ENCODE measurements around the gene TUBA4A. TPM values are rescaled to one million over a fixed set of nuclear protein-coding genes. Genes with fewer than 3 reads are reported as not detected.
"Not testable (repeated sequence)": the region's sequence is repeated elsewhere in the genome, so short reads cannot be mapped to it uniquely, and the experiment has no call there.

Gene TUBA4A
- total RNA-seq, 2 donors from 2014 or later = 42.1 to 72.9 TPM

GRCh38 chr2:219289537-219290361 lies 36.0 kb upstream of the TUBA4A start:
- DNase-seq (peak; percentile 73), ATAC-seq (peak; percentile 69 to 78)
- intact Hi-C loops (cut with DNase I) = loop anchor here in 1 of 2 donors (10.0 kb wide), 1 partner anchor 45 kb away; the partner anchor contains the start of genes GLB1L and STK16

- intact Hi-C loops (cut with DNase I) = no loop called here
- DNase-seq (no peak), ATAC-seq (no peak)
Observed at GRCh38 chr2:219289195-219289536, 35.4 kb upstream of the TUBA4A start.

GRCh38 chr2:219287580-219288265 lies 34.0 kb upstream of the TUBA4A start:
- ATAC-seq (no peak), DNase-seq (no peak)
- intact Hi-C loops (cut with DNase I) = no loop called here

GRCh38 chr2:219287116-219287440 lies 33.4 kb upstream of the TUBA4A start:
- ATAC-seq; intact Hi-C loops (cut with DNase I); DNase-seq: not testable (repeated sequence)

- intact Hi-C loops (cut with DNase I) = no loop called here
- ATAC-seq (no peak), DNase-seq (no peak)
Observed at GRCh38 chr2:219286436-219287115, 32.9 kb upstream of the TUBA4A start.

- no peak for DNase-seq
- peak; percentile 10 to 64 for ATAC-seq
- intact Hi-C loops (cut with DNase I) = no loop called here
Observed at GRCh38 chr2:219285894-219286425, 32.2 kb upstream of the TUBA4A start.

- intact Hi-C loops (cut with DNase I) = no loop called here
- ATAC-seq (no peak), DNase-seq (no peak)
Observed at GRCh38 chr2:219285373-219285735, 31.6 kb upstream of the TUBA4A start.

GRCh38 chr2:219284501-219285372 lies 31.0 kb upstream of the TUBA4A start:
- ATAC-seq (no peak), DNase-seq (no peak)
- intact Hi-C loops (cut with DNase I) = no loop called here

- intact Hi-C loops (cut with DNase I) = no loop called here
- DNase-seq (no peak), ATAC-seq (no peak)
Observed at GRCh38 chr2:219282943-219283581, 29.3 kb upstream of the TUBA4A start.

- intact Hi-C loops (cut with DNase I) = no loop called here
- DNase-seq = no peak
- no peak for ATAC-seq
Observed at GRCh38 chr2:219282375-219282774, 28.7 kb upstream of the TUBA4A start.

GRCh38 chr2:219281588-219281987 lies 27.9 kb upstream of the TUBA4A start:
- intact Hi-C loops (cut with DNase I) = no loop called here
- DNase-seq = no peak

GRCh38 chr2:219280651-219281050 lies 26.9 kb upstream of the TUBA4A start:
- no peak for ATAC-seq
- intact Hi-C loops (cut with DNase I) = no loop called here
- no peak for DNase-seq

More at GRCh38 chr2:219281588-219281987, 27.9 kb upstream of the TUBA4A start:
- no peak for ATAC-seq

- ATAC-seq = no peak
- no peak for DNase-seq
- intact Hi-C loops (cut with DNase I) = loop anchor here in 1 of 2 donors (2.0 kb wide), 1 partner anchor 15 kb away; no protein-coding TSS in a partner anchor
Observed at GRCh38 chr2:219279916-219280516, 26.3 kb upstream of the TUBA4A start.

GRCh38 chr2:219279151-219279915 lies 25.6 kb upstream of the TUBA4A start, which contains the start of gene DNAJB2:
Gene DNAJB2 (plus strand): TSS chr2:219279366. CDS start chr2:219279834, 468 bp downstream.
- ATAC-seq = peak; percentile 95 to 98
- intact Hi-C loops (cut with DNase I) = loop anchor here in 1 of 2 donors (2.0 kb wide), 1 partner anchor 15 kb away; no protein-coding TSS in a partner anchor
- peak; percentile 99 for DNase-seq

GRCh38 chr2:219278655-219279150 lies 25.0 kb upstream of the TUBA4A start:
- DNase-seq (no peak), ATAC-seq (no peak)
- intact Hi-C loops (cut with DNase I) = loop anchor here in 1 of 2 donors (2.0 kb wide), 1 partner anchor 16 kb away; no protein-coding TSS in a partner anchor
